Stomach (tissue), 9 donors: Measurements from ENCODE around the gene PPFIA1. TPM values are rescaled to one million over a fixed set of nuclear protein-coding genes. Genes with fewer than 3 reads are reported as not detected.
"Not testable (repeated sequence)": the region's sequence is repeated elsewhere in the genome, so short reads cannot be mapped to it uniquely, and the experiment has no call there.

ENCODE experiments used
- DNase-seq, 2 donors: peaks; one replicate each; pipeline versions ENCODE4 v3.0.0 to v3.0.0-alpha.2; 2013 to 2019
- H3K27ac ChIP-seq, 5 donors: fragments of 200-600 bp in 4 of 5; sonication (generic) in 4 of 5; one replicate each; pipeline ENCODE4 v1.5.1; 2013 to 2019; ENCODE audit warnings: mild to moderate bottlenecking in 1 of 5, moderate library complexity in 1 of 5
- H3K27me3 ChIP-seq, 3 donors: fragments of 200-600 bp; sonication (generic); one replicate each; pipeline ENCODE4 v1.5.1; 2017 to 2019; ENCODE audit warnings: mixed run types in 1 of 3
- H3K36me3 ChIP-seq, 4 donors: fragments of 200-600 bp; sonication (generic); 1 replicate in 3 of 4; 2 replicates in 1 of 4; pipeline ENCODE4 v1.5.1; 2016 to 2019
- H3K4me1 ChIP-seq, 4 donors: fragments of 200-600 bp; sonication (generic); one replicate each; pipeline ENCODE4 v1.5.1; 2016 to 2019
- H3K4me3 ChIP-seq, 4 donors: fragments of 200-600 bp; sonication (generic) in 3 of 4; one replicate each; pipeline ENCODE4 v1.5.1; 2016 to 2019; ENCODE audit warnings: mild to moderate bottlenecking in 1 of 4
- H3K9me3 ChIP-seq, 4 donors: fragments of 200-600 bp; sonication (generic); one replicate each; pipeline ENCODE4 v1.5.1; 2016 to 2019
- CTCF ChIP-seq, 7 experiments: fragments of 450-650 bp in 4 of 7; fragments of 200-600 bp in 3 of 7; sonication (generic) in 3 of 7; IDR thresholded peaks; one replicate each; pipeline ENCODE4 v1.5.1; 2016 to 2019; ENCODE audit warnings: antibody characterized with exemption in 7 of 7, control low read depth in 2 of 7, mild to moderate bottlenecking in 1 of 7
- EP300 ChIP-seq: sonication (generic); formaldehyde crosslinking; IDR thresholded peaks from one replicate; pipeline ENCODE4 v1.6.1; 2017; ENCODE audit warnings: antibody characterized with exemption
- POLR2A ChIP-seq, 4 donors: fragments of 450-650 bp; IDR thresholded peaks; one replicate each; pipeline ENCODE4 v1.6.1; 2016; ENCODE audit warnings: antibody characterized with exemption in 4 of 4, control low read depth in 2 of 4, mild to moderate bottlenecking in 1 of 4, moderate library complexity in 1 of 4
- POLR2AphosphoS5 ChIP-seq, 3 donors: sonication (generic); formaldehyde crosslinking; IDR thresholded peaks; one replicate each; pipeline ENCODE4 v1.6.1; 2016; ENCODE audit warnings: antibody characterized with exemption in 3 of 3
- WGBS, 5 donors: extraction: QIAGEN DNeasy Blood & Tissue Kit in 3 of 5; methylation state at CpG; one replicate each; pipeline versions ENCODE4 v1.1.5 to v1.1.7; 2013 to 2018; 5-methylcytosine and 5-hydroxymethylcytosine counted together
- intact Hi-C: fragments of 100-400 bp; cut with DNase I; formaldehyde crosslinking; loops from one replicate; pipeline ENCODE4 v1.15.1; 2023; ENCODE audit warnings: low total_unique reads
- polyA plus RNA-seq, 3 donors: library from polyadenylated mRNA; stranded (reverse); fragments of 200-250 nt; gene quantifications; one replicate each; pipeline ENCODE4 v1.2.3, GENCODE V29; 2013
- total RNA-seq, 5 donors: library from RNA; depleted of rRNA; stranded (reverse); fragments of >200 nt; gene quantifications; one replicate each; pipeline versions ENCODE4 v1.1.0 to v1.2.3, GENCODE V29; 2014 to 2016
- donor health status: healthy with polysubstance abuse.
- donor health status: Bipolar disorder and iron deficiency.
- donor health status: healthy.

Gene PPFIA1
- total and polyA plus RNA-seq, 8 donors = 10.8 to 108 (median 35.5) TPM

GRCh38 chr11:70252844-70253243 is 17.6 kb upstream of the PPFIA1 start:
- peaks cover 0 to 7% (median 0%) of the 10 kb centered on the region in 3 donors for H3K27me3 ChIP-seq
- H3K4me1 ChIP-seq = no peaks in the 10 kb centered on the region
- TF ChIP-seq CTCF (IDR thresholded peaks at IDR 0.05) (no peak), EP300 (no peak)
- H3K9me3 ChIP-seq = no peaks in the 10 kb centered on the region
- no peaks in the 10 kb centered on the region for H3K36me3 ChIP-seq
- 87 to 94% (median 90%) methylated on average over 9 to 12 of the region's 12 CpGs for WGBS, 5 donors
- H3K4me3 ChIP-seq = no peak overlapping the region
- H3K27ac ChIP-seq = no peak overlapping the region
- intact Hi-C loops = no loop called here
- DNase-seq = no peak

GRCh38 chr11:70255477-70256116 is 14.9 kb upstream of the PPFIA1 start:
- H3K9me3 ChIP-seq = no peaks in the 10 kb centered on the region
- H3K36me3 ChIP-seq = no peaks in the 10 kb centered on the region
- H3K27ac ChIP-seq = no peak overlapping the region
- H3K4me3 ChIP-seq = no peak overlapping the region
- WGBS, 5 donors = 65 to 73% (median 69%) methylated on average over 12 of the region's 12 CpGs
- TF ChIP-seq EP300 = no peak
- no peak for TF ChIP-seq POLR2AphosphoS5 (IDR thresholded peaks at IDR 0.05)
- no peak for TF ChIP-seq POLR2A (IDR thresholded peaks at IDR 0.05)
- no peak for TF ChIP-seq CTCF (IDR thresholded peaks at IDR 0.05)
- no peak for DNase-seq
- intact Hi-C loops = no loop called here
- no peaks in the 10 kb centered on the region for H3K4me1 ChIP-seq
- H3K27me3 ChIP-seq = peaks cover 0 to 7% (median 0%) of the 10 kb centered on the region in 3 donors

GRCh38 chr11:70259077-70259476 is 11.4 kb upstream of the PPFIA1 start:
- DNase-seq, H3K9me3 ChIP-seq, H3K36me3 ChIP-seq, H3K4me3 ChIP-seq, H3K27ac ChIP-seq, H3K4me1 ChIP-seq, intact Hi-C loops, H3K27me3 ChIP-seq: not testable (repeated sequence)
- 73 to 94% (median 83%) methylated on average over 1 to 2 of the region's 2 CpGs for WGBS, 5 donors

GRCh38 chr11:70262951-70263350 is 7.5 kb upstream of the PPFIA1 start:
- intact Hi-C loops = no loop called here
- Histone ChIP-seq H3K4me3 (no peak overlapping the region), H3K9me3 (no peaks in the 10 kb centered on the region), H3K27me3 (no peaks in the 10 kb centered on the region), H3K4me1 (no peaks in the 10 kb centered on the region), H3K27ac (no peak overlapping the region), H3K36me3 (no peaks in the 10 kb centered on the region)
- TF ChIP-seq POLR2A (IDR thresholded peaks at IDR 0.05) = no peak
- no peak for TF ChIP-seq CTCF (IDR thresholded peaks at IDR 0.05)
- TF ChIP-seq POLR2AphosphoS5 (IDR thresholded peaks at IDR 0.05) = no peak
- no peak for TF ChIP-seq EP300
- DNase-seq = no peak
- WGBS, 5 donors = 87 to 99% (median 90%) methylated on average over 6 of the region's 6 CpGs

GRCh38 chr11:70263363-70263762 is 7.1 kb upstream of the PPFIA1 start:
- Histone ChIP-seq H3K36me3 (no peaks in the 10 kb centered on the region), H3K27ac (no peak overlapping the region), H3K27me3 (no peaks in the 10 kb centered on the region), H3K4me3 (no peak overlapping the region), H3K4me1 (no peaks in the 10 kb centered on the region), H3K9me3 (no peaks in the 10 kb centered on the region)
- no peak for DNase-seq
- TF ChIP-seq POLR2A (IDR thresholded peaks at IDR 0.05) = no peak
- no peak for TF ChIP-seq CTCF (IDR thresholded peaks at IDR 0.05)
- TF ChIP-seq POLR2AphosphoS5 (IDR thresholded peaks at IDR 0.05) = no peak
- TF ChIP-seq EP300 = no peak
- intact Hi-C loops = no loop called here
- WGBS, 5 donors = 84 to 94% (median 92%) methylated on average over 5 to 7 of the region's 7 CpGs
